Measurements from ENCODE around the gene UGT1A4. TPM values are rescaled to one million over a fixed set of nuclear protein-coding genes. Genes with fewer than 3 reads are reported as not detected.

The UGT1A4 gene
- total and polyA plus RNA-seq, 8 donors = 0.19 TPM; not detected in 7

DNA sequence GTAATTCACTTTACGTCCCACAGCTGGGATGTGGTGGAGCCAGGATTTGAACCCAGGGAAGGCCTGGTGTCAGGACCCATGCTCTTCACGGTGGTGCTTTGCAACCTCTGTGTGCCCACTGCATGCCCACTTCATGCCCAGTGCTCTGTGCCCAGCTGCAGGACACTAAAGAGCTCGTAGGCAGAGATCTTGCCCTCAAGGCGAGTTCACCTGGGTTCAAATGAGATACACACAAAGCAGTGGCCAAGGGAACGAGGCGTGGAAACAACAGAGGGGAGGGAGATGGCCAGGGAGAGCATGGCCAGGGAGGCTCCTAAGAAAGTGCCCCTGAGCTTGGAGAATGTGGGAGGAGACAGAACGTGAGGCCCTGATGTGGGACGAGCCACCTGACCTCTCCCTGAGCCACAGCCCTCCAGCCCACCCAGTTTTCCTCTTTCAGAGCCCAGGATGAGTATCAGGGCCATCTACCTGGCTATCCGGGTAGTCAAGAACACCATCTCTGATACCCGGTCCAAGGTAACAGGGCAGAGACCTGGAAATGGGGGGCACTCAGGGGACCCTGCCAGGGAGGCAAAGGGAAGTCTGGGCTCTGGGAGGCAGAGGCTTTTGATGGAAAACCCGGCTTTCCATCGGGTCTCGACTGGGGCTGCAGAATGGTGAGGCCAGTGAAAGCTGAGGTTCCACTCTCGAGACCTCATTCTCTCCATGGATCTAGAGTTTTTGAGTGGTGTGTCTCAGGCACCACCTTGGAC is 80.0 kb downstream of the UGT1A4 start:
- H3K4me3 ChIP-seq = no peak overlapping the region
- no peak for DNase-seq
- no peak for ATAC-seq
- no peak for FAIRE-seq
- WGBS, 2 donors = 57 to 67% methylated on average over 14 of the region's 14 CpGs
- H3K27me3 ChIP-seq = no peaks in the 10 kb centered on the region
- H3K4me1 ChIP-seq = no peaks in the 10 kb centered on the region
- H3K9me3 ChIP-seq = no peaks in the 10 kb centered on the region
- no peaks in the 10 kb centered on the region for H3K36me3 ChIP-seq
- intact Hi-C loops (cut with DNase I) = no loop called here
- TF ChIP-seq, protein P1, sequence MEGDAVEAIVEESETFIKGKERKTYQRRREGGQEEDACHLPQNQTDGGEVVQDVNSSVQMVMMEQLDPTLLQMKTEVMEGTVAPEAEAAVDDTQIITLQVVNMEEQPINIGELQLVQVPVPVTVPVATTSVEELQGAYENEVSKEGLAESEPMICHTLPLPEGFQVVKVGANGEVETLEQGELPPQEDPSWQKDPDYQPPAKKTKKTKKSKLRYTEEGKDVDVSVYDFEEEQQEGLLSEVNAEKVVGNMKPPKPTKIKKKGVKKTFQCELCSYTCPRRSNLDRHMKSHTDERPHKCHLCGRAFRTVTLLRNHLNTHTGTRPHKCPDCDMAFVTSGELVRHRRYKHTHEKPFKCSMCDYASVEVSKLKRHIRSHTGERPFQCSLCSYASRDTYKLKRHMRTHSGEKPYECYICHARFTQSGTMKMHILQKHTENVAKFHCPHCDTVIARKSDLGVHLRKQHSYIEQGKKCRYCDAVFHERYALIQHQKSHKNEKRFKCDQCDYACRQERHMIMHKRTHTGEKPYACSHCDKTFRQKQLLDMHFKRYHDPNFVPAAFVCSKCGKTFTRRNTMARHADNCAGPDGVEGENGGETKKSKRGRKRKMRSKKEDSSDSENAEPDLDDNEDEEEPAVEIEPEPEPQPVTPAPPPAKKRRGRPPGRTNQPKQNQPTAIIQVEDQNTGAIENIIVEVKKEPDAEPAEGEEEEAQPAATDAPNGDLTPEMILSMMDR (IDR thresholded peaks at IDR 0.05) = no peak
- no peak overlapping the region for H3K27ac ChIP-seq

DNA sequence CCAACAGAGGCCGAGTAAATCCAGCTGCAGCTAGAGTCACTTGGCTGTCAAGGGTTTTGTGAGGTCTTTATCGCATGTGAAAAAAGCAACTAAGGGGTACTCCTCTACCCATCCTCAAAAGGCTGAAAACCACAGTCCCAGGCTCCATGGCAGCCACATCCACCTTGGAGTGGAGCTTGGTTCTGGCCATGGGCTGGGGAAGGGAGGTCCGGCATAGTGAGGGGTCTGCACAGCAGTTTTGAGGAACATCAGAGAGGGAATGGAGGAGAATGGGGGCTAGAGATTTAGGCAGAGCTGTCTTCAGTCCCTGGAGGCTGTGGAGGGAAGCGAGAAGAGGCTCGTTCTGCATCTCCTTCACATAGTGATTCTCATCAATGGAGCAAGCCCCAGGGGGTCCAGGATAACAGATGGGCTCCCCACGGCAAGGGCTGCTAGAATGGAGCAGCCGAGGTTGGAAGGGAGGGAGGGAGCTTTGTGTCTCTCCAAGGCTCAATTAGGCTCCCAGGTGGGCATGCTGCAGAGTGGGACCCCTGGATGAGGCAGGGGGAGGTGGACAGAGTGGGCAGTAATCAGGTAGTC is 80.6 kb downstream of the UGT1A4 start:
- FAIRE-seq (no peak), DNase-seq (peak in 1 of 6 donors; percentile 24), ATAC-seq (no peak)
- WGBS, 2 donors = 44 to 51% methylated on average over 7 of the region's 7 CpGs
- Histone ChIP-seq H3K27ac (no peak overlapping the region), H3K9me3 (no peaks in the 10 kb centered on the region), H3K4me3 (no peak overlapping the region), H3K27me3 (no peaks in the 10 kb centered on the region), H3K36me3 (no peaks in the 10 kb centered on the region), H3K4me1 (no peaks in the 10 kb centered on the region)
- intact Hi-C loops (cut with DNase I) = no loop called here
- TF ChIP-seq, protein P1 (IDR thresholded peaks at IDR 0.05) = no peak

DNA sequence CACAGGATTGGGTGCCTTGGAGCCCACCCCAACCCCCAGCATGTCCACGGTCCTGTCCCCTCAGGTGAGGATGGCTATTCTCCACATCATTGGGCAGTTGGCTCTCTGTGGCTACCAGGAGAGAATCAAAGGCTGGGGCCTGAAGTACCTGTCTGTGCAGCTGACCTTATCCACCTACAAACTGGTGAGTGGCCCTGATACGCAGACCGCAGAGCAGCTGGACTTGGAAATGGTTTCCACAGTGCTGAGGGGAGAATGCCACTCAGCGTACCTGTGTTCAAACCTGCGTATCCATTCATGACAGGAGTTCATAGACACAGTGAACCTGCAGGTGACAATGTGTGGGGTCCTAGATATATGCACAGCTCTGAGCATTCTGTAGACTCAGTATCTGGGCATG is 81.2 kb downstream of the UGT1A4 start:
- TF ChIP-seq, protein P1 (IDR thresholded peaks at IDR 0.05) = no peak
- 46 to 74% methylated on average over 5 of the region's 5 CpGs for WGBS, 2 donors
- Histone ChIP-seq H3K4me3 (no peak overlapping the region), H3K4me1 (no peaks in the 10 kb centered on the region), H3K27me3 (no peaks in the 10 kb centered on the region), H3K9me3 (no peaks in the 10 kb centered on the region), H3K27ac (no peak overlapping the region), H3K36me3 (no peaks in the 10 kb centered on the region)
- DNase-seq (peak in 1 of 6 donors; percentile 17), ATAC-seq (no peak), FAIRE-seq (no peak)
- intact Hi-C loops (cut with DNase I) = no loop called here

DNA sequence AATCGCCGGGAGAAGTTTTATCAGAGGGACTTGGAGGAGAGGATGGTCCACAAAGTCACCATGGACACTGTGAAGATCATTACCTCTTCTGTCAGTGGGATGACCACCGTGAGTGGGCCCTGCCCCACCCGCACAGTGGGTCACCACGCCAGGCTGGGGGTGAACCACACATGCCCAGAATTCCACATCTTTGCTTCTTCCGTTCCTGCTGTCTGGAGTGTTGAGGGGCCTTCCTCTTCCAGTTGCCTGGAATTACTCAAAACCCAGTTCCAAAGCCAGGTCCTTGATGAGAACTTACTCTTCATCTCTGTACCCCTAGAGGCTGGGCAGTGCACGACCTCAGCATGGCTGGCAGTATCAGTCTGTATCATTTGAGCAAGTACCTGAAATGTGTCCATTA is 81.7 kb downstream of the UGT1A4 start:
- Histone ChIP-seq H3K27ac (no peak overlapping the region), H3K4me1 (no peaks in the 10 kb centered on the region), H3K27me3 (no peaks in the 10 kb centered on the region), H3K9me3 (no peaks in the 10 kb centered on the region), H3K4me3 (no peak overlapping the region), H3K36me3 (no peaks in the 10 kb centered on the region)
- DNase-seq = peak in 1 of 6 donors; percentile 30
- ATAC-seq = no peak
- TF ChIP-seq, protein P1 (IDR thresholded peaks at IDR 0.05) = no peak
- 67 to 76% methylated on average over 7 of the region's 7 CpGs for WGBS, 2 donors
- intact Hi-C loops (cut with DNase I) = no loop called here
- no peak for FAIRE-seq
